ENCODE data around the gene INTS13.
"Not testable (repeated sequence)": the region's sequence is repeated elsewhere in the genome, so short reads cannot be mapped to it uniquely, and the experiment has no call there.

The INTS13 gene

GRCh38 chr12:26869908-26870459 is 67.8 kb downstream of the INTS13 start:
- DNase-seq (ENCODE audit: low read depth in 2 of 2) = no peak

GRCh38 chr12:26869104-26869494 is 68.7 kb downstream of the INTS13 start:
- DNase-seq (ENCODE audit: low read depth in 2 of 2) = no peak

- no peak for DNase-seq (ENCODE audit: low read depth in 2 of 2)
Observed at GRCh38 chr12:26868447-26869103, 69.2 kb downstream of the INTS13 start.

- DNase-seq (ENCODE audit: low read depth in 2 of 2) = no peak
Observed at GRCh38 chr12:26867080-26867479, 70.7 kb downstream of the INTS13 start.

- no peak for DNase-seq (ENCODE audit: low read depth in 2 of 2)
Observed at GRCh38 chr12:26863515-26863914, 74.3 kb downstream of the INTS13 start.

- DNase-seq (ENCODE audit: low read depth in 2 of 2) = not testable (repeated sequence)
Observed at GRCh38 chr12:26862787-26863186, 75.0 kb downstream of the INTS13 start.

- DNase-seq (ENCODE audit: low read depth in 2 of 2) = no peak
Observed at GRCh38 chr12:26861690-26862089, 76.1 kb downstream of the INTS13 start.

GRCh38 chr12:26857465-26858176 is 80.2 kb downstream of the INTS13 start:
- no peak for DNase-seq (ENCODE audit: low read depth in 2 of 2)

- no peak for DNase-seq (ENCODE audit: low read depth in 2 of 2)
Observed at GRCh38 chr12:26855337-26855736, 82.4 kb downstream of the INTS13 start.

All from stimulated activated CD4-positive, alpha-beta T cell treated with anti-CD3 and anti-CD28 coated beads, Interleukin-1b, Interleukin-23, amount 100 ng/mL, for 1 hour (primary cell).